ENCODE data around the gene CAPZB. TPM values are rescaled to one million over a fixed set of nuclear protein-coding genes. Genes with fewer than 3 reads are reported as not detected.

Gene CAPZB
- total RNA-seq, 4 donors from 2014 or later, result 127 to 404 (median 136) TPM

DNA sequence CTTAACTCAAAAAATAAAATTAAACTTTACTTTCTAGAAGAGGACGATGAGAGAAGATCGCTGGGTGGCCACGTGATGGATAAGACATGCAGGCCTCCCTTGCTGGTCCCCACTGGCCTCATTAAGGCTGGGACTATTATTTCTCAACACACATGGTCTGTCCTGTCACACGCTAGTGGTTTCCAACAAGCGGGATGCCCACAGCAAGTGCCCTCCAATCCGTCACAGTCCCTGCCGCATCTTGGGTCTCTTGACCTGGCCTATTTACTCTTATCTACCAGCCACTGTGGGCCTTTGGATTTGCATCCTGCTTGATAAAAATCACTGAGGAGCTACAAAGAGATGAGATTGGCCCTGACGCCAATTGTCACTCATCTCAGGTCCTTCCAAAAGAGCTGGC, 30.0 kb downstream of the CAPZB start:
- TF ChIP-seq, protein P1, sequence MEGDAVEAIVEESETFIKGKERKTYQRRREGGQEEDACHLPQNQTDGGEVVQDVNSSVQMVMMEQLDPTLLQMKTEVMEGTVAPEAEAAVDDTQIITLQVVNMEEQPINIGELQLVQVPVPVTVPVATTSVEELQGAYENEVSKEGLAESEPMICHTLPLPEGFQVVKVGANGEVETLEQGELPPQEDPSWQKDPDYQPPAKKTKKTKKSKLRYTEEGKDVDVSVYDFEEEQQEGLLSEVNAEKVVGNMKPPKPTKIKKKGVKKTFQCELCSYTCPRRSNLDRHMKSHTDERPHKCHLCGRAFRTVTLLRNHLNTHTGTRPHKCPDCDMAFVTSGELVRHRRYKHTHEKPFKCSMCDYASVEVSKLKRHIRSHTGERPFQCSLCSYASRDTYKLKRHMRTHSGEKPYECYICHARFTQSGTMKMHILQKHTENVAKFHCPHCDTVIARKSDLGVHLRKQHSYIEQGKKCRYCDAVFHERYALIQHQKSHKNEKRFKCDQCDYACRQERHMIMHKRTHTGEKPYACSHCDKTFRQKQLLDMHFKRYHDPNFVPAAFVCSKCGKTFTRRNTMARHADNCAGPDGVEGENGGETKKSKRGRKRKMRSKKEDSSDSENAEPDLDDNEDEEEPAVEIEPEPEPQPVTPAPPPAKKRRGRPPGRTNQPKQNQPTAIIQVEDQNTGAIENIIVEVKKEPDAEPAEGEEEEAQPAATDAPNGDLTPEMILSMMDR (IDR thresholded peaks at IDR 0.05), result no peak
- TF ChIP-seq POLR2A (IDR thresholded peaks at IDR 0.05) (no peak), POLR2AphosphoS5 (IDR thresholded peaks at IDR 0.05) (no peak), EP300 (IDR thresholded peaks at IDR 0.05; ENCODE audit: low read depth) (no peak)
- no peak for DNase-seq
- H3K4me1 ChIP-seq, result peaks cover 67 to 98% (median 85%) of the 10 kb centered on the region in 4 donors
- no peak overlapping the region for H3K4me3 ChIP-seq
- H3K27me3 ChIP-seq, result no peaks in the 10 kb centered on the region
- intact Hi-C loops (cut with DNase I; ENCODE audit: low total_unique reads), result no loop called here
- in situ Hi-C loops (cut with MboI; ENCODE audit: low pct_ligation_motif_present in 1 of 4, low pct_unique_long_range_greater_than_20kb in 1 of 4, low sequenced_read_pairs in 3 of 4), result no loop called here
- WGBS, 2 donors (ENCODE audit: low coverage in 1 of 2), result 87 to 92% methylated on average over 4 to 8 of the region's 8 CpGs
- H3K36me3 ChIP-seq, result no peaks in the 10 kb centered on the region
- no peaks in the 10 kb centered on the region for H3K9me3 ChIP-seq
- peak overlapping the region; percentile 78 to 84 (median 82) for H3K27ac ChIP-seq

DNA sequence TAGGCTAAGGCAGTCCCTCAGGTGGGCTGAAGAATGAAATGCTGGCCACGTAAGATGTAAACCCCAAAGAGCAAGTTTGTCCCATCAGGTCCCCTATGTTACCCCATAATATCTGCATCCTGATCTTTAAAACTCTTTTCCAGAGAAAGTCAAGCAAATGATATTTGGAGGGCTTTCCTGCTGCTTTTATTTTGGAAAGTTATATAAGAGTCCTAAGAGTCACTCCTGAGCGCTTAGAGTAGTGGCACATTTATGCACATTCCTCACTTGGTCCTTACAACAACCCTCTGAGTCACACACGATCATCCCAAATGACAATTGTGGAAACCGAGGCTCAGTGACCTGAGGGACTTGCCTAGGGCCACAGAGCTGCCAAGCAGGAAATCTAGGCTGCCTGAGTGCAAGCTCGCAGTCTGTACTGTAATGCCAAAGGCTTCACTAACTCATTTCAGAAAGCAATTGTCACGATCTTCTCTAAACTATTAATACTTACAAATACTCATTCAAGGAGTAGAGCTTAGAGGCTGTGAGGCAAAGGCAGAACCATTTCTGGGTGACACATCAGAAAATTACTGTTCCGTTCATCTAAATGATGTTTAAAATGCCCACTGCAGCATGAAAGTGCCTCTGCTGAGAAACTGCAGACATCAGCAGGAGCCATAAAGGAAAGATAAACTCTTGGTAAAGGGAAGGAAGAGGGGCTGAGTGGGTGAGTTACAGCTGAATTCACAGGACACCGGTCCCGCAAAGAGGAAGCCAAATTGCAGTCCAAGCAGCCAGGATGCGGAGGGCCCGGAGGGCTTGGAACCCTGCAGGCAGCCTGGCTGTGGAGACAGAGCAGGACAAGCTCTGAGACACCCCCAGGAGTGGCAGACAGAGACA, 30.8 kb downstream of the CAPZB start:
- no peak for DNase-seq
- H3K4me1 ChIP-seq, result peaks cover 64 to 100% (median 89%) of the 10 kb centered on the region in 4 donors
- no peaks in the 10 kb centered on the region for H3K27me3 ChIP-seq

DNA sequence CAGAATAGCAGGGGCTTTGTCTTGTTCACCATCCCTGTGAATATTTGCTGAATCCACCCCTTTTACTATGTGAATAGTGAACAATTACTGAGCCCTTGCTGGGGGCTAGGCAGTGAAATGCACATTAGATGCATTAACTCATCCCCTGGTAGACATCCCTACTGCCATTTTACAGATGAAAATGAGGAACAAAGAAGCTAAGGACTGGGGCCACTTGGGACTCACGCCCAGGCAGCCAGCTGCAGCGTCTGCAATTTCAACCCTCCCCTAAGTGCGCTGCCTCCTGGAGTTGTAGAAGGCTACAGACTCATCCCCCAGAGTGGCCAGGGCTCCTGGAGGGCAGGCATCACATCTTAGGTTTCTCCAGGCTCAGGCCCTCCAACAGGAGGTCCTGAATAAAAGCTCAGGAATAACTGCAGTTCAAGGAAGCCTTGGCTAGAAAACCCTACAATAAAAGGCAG, 31.6 kb downstream of the CAPZB start:
- Histone ChIP-seq H3K27me3 (no peaks in the 10 kb centered on the region), H3K9me3 (no peaks in the 10 kb centered on the region), H3K36me3 (no peaks in the 10 kb centered on the region), H3K4me3 (no peak overlapping the region), H3K27ac (peak overlapping the region; percentile 78 to 84 (median 82)), H3K4me1 (peaks cover 64 to 100% (median 90%) of the 10 kb centered on the region in 4 donors)
- WGBS, 2 donors (ENCODE audit: low coverage in 1 of 2), result 36% methylated on average over 3 of the region's 3 CpGs; no CpG with 5 or more reads in 1 of the 2 donors
- no peak for TF ChIP-seq POLR2A (IDR thresholded peaks at IDR 0.05)
- TF ChIP-seq, protein P1 (IDR thresholded peaks at IDR 0.05), result no peak
- no peak for TF ChIP-seq POLR2AphosphoS5 (IDR thresholded peaks at IDR 0.05)
- no peak for TF ChIP-seq EP300 (IDR thresholded peaks at IDR 0.05; ENCODE audit: low read depth)
- intact Hi-C loops (cut with DNase I; ENCODE audit: low total_unique reads) (no loop called here), in situ Hi-C loops (cut with MboI; ENCODE audit: low pct_ligation_motif_present in 1 of 4, low pct_unique_long_range_greater_than_20kb in 1 of 4, low sequenced_read_pairs in 3 of 4) (no loop called here)
- DNase-seq, result no peak

More for the DNA sequence above, 30.8 kb downstream of the CAPZB start:
- in situ Hi-C loops (cut with MboI; ENCODE audit: low pct_ligation_motif_present in 1 of 4, low pct_unique_long_range_greater_than_20kb in 1 of 4, low sequenced_read_pairs in 3 of 4), result no loop called here
- 43 to 47% methylated on average over 4 to 11 of the region's 11 CpGs for WGBS, 2 donors (ENCODE audit: low coverage in 1 of 2)
- Histone ChIP-seq H3K27ac (peak overlapping the region; percentile 78 to 84 (median 82)), H3K4me3 (no peak overlapping the region), H3K9me3 (no peaks in the 10 kb centered on the region), H3K36me3 (no peaks in the 10 kb centered on the region)
- intact Hi-C loops (cut with DNase I; ENCODE audit: low total_unique reads), result no loop called here
- no peak for TF ChIP-seq POLR2A (IDR thresholded peaks at IDR 0.05)
- no peak for TF ChIP-seq POLR2AphosphoS5 (IDR thresholded peaks at IDR 0.05)
- no peak for TF ChIP-seq EP300 (IDR thresholded peaks at IDR 0.05; ENCODE audit: low read depth)
- TF ChIP-seq, protein P1 (IDR thresholded peaks at IDR 0.05), result no peak

DNA sequence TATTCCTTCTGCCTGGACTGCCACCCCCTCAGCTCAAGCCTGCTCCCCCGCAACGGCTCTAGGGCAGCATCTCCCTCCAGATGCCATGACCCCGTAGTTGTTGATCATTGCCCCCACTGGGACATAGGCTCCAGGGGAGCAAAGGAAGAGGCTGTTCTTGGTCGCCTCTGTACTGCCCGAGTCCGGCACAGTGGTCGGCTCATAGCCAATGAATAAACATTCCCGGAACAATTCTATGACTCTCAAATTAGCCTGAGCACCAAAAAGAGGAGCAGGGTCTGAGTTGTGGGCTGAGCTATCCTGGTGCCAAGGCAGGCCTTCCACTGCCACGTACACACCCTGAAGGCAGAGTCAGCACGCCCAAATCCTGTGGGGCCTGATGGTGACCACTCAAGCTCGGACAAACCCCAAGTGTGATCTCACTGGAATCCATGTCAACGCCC, 33.1 kb downstream of the CAPZB start:
- Histone ChIP-seq H3K36me3 (no peaks in the 10 kb centered on the region), H3K4me3 (no peak overlapping the region), H3K9me3 (no peaks in the 10 kb centered on the region), H3K27me3 (no peaks in the 10 kb centered on the region), H3K27ac (peak overlapping the region; percentile 78 to 84 (median 82)), H3K4me1 (peaks cover 70 to 99% (median 88%) of the 10 kb centered on the region in 4 donors)
- TF ChIP-seq POLR2AphosphoS5 (IDR thresholded peaks at IDR 0.05), result peak in 1 of 3 donors; percentile 9
- no peak for TF ChIP-seq POLR2A (IDR thresholded peaks at IDR 0.05)
- TF ChIP-seq EP300 (IDR thresholded peaks at IDR 0.05; ENCODE audit: low read depth), result no peak
- TF ChIP-seq, protein P1 (IDR thresholded peaks at IDR 0.05), result no peak
- no peak for DNase-seq
- in situ Hi-C loops (cut with MboI; ENCODE audit: low pct_ligation_motif_present in 1 of 4, low pct_unique_long_range_greater_than_20kb in 1 of 4, low sequenced_read_pairs in 3 of 4), result no loop called here
- intact Hi-C loops (cut with DNase I; ENCODE audit: low total_unique reads), result no loop called here
- WGBS, 2 donors (ENCODE audit: low coverage in 1 of 2), result 40 to 73% methylated on average over 2 to 12 of the region's 12 CpGs

Measured in transverse colon (tissue), 4 donors.